Dermis microvascular lymphatic vessel endothelial cell (primary cell): ENCODE measurements around the gene CGRRF1. TPM values are rescaled to one million over a fixed set of nuclear protein-coding genes. Genes with fewer than 3 reads are reported as not detected.
A peak's percentile ranks its signal among the peaks of the same experiment; 100 is the strongest.

Experiments used
- DNase-seq, 2 donors: peaks; one replicate each; pipeline versions ENCODE4 v3.0.0 to v3.0.0-alpha.2; 2010; ENCODE audit warnings: low read depth in 2 of 2
- total RNA-seq: library from RNA; depleted of rRNA; stranded (reverse); fragments of >200 nt; gene quantifications from 2 replicates; pipeline ENCODE4 v1.2.1, GENCODE V29; 2014

The CGRRF1 gene
- total RNA-seq, 1 donor from 2014 or later = 8.0 TPM

DNA sequence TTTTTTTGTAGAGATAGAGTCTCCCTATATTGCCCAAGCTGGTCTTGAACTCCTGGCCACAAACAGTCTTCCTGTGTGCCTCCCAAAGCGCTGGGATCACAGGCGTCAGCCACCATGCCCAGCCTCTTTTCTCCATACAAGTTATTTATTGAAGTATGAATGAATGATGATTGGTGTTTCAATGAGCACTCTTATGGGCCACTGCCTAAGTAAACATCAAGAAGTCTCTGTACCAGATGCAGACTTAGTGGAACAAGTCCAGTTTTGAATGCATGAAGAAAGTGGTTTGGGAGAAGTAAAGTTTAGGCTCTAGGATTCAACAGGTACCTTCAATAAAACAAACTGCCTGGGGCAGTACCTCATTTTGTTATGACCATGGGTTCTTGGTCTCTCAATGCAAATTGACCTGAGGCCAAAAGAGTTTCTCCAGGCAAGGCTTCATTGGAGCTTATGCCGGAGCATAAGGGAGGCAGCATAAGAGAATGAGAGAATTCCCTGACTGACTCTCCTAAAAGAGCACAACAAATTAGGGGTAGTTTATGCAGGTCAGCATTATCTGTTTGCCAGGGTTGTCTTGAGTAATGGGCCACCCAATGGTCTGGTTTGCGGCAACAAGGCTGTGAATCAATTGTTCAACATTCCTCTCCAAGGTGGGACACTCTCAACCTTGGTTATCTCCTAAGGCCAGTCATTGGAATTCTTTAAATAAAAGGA is 19.8 kb upstream of the CGRRF1 start:
- no peak for DNase-seq

DNA sequence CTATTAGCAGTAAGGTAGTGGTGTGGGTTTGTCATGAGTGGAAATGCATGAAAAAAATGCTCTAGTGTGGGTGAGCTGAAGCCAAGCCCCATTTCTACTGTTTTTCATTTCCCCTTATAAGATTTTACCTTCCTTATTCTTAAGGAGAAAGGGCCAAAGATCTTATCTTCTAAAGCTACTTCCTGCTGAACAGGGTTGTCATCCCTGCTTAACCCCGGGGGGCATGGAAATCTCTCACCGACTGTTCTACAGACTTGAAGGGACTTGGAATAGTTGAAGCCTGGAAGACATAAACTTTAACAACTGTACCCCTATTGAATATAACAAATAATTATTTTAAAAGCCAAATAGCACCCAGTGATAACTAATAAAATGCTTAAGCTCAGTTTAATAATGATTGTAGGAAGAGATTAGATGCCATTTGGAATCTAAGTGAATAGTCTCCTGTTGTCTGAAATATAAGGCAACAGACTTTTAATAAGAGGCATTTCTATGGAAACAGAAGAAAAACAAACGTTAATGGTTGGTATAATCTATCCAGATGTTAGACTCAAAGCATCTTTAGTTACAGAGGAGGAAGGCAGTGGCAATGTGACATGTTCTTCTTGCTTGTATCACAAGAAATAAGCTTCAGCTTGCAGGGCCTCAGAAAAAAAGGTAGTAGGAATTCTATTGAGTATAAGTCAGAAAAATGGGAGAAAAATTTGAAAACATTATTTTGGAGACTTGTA is 19.1 kb upstream of the CGRRF1 start:
- DNase-seq = no peak

DNA sequence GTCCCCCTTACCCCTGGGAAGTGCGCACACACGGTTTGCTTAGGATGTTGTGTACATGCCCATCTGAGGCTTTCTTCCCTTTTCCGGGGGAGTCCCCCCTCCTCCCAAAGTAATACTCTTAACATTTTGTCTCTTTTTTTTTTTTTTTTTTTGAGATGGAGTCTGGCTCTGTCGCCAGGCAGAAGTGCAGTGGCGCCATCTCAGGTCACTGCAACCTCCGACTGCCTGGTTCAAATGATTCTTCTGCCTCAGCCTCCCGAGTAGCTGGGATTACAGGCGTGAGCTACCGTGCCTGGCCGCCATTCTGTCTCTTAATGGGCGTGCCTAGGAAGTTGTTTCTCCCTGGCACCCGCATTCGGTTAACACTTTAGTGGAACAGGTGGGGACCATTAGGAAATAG is 16.4 kb upstream of the CGRRF1 start:
- no peak for DNase-seq

DNA sequence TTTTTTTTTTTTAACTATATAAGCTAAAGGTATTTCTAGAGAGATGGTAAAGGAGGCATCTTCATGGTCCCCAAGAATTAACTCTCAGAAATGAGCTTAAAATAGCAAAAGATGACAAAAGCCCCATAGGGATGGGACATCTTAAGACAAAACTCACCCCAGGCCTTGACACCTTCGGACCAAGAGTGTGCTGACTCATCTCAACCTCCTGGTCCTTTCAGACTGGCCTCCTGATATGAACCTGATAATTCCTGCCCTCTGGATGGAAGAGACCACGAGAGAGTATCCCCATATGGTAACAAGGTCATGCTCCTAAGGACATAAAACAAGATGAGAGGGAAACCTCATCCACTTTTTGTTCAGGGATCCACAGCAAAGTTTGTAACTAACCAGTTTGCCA is 12.5 kb upstream of the CGRRF1 start:
- no peak for DNase-seq

DNA sequence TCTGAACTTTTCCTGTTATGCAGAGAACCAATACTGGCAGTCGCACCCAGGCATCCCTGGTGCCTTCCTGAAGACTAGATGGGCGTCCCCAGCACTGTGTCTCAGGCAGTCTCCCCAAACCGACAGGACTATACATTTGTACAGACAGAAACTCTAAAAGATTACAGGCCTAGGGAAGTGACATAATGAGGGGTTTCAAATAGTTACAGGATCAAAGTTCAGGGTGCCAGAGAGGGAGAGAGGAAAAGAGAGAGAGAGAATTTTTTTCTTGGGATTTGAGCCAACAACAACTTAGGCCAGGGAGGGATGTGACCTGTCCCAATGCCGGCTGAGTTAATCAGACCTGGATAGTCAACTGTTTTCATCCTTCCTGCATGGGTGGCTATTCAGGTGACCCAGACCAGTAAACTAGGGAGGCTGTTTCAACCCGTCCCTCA is 11.6 kb upstream of the CGRRF1 start:
- DNase-seq = peak in 1 of 2 donors; percentile 22

DNA sequence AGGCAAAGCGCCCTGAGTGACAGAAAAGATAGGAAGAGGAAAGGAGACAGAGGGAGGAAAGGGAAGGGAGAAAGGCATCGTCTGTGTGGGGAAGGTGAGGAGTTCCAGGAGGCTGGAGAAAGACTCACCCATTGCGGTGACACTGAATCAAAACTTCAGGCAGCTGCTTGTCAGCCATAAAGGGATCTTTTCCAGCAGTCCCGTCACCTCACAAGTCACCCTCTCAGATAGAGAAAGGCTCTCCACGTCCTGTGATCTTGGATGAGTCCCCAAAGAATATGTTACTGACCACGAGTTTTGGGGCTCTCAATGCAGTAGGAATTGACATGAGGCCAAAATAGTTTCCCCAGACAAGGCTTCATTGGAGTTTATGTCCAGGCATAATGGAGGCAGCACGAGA is 11.1 kb upstream of the CGRRF1 start:
- no peak for DNase-seq

DNA sequence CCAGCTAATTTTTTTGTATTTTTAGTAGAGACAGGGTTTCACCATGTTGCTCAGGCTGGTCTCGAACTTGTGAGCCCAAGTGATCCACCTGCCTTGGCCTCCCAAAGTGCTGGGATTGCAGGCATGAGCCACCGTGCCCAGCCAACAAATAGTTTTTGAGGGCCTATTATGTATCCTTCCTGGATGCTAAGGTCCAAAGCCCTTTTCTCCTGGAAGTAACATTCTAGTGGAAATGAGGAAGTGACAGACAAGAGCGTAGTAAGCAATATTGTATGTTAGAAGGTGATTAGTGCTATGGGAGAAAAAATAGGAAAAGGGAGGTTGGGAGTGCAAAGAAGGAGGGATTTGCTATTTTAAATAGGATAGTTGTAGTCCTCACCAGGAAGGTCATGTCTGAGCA is 9.0 kb upstream of the CGRRF1 start:
- DNase-seq = no peak

DNA sequence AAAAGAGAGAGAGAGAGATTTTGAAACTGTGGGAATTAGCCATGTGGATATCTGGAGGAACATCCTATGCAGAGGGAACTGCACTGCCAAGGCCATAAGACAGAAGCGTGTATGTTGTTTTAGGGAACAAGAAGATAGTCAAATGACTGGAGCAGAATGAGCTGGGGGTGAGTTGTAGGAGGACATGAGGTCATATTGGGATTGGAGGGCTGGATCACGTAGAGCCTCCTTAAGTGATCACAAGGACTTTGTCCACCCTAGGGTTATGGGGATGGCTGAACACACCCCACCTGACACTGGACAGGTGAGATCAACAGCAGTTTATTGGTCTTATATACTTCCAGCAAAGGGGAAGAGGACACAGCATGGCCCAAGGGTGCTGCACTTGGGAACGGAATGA is 8.2 kb upstream of the CGRRF1 start:
- DNase-seq = no peak

DNA sequence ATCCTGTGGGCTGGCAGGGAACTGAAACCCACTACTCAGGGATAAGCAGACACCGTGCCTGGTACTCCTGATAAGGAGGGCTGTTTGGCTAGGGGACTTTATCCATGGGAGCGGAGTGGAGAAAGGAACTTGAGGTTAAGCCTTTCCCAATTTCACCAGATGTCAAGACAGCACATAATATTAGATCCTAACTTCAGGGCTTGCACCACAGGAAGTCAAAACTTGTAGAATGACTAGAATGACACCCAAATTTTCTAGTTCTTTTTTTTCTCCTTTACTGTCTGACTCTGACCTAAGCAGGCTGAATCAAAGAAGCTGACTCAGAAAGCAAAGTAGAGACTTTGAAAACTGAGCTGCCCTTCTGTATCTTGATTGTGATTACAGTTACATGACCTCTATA is 7.1 kb upstream of the CGRRF1 start:
- no peak for DNase-seq

DNA sequence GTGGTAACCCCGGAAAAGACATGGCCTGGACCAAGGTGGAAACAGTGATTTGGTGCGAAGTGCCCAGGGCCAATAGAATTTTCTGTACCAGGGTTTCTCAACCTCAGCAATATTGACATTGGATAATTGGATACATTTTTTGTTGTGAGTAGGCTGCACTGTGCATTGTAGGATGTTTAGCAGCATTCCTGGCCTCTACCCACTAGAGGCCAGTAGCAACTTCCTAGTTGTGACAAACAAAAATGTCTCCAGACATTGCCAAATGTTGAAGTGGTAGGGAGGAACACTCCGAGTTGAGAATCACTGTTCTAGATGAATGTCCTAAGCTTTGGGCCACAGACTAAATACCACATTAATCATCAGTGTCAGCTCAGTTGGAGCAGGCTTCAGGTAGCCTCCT is 6.2 kb upstream of the CGRRF1 start:
- peak in 1 of 2 donors; percentile 40 for DNase-seq

DNA sequence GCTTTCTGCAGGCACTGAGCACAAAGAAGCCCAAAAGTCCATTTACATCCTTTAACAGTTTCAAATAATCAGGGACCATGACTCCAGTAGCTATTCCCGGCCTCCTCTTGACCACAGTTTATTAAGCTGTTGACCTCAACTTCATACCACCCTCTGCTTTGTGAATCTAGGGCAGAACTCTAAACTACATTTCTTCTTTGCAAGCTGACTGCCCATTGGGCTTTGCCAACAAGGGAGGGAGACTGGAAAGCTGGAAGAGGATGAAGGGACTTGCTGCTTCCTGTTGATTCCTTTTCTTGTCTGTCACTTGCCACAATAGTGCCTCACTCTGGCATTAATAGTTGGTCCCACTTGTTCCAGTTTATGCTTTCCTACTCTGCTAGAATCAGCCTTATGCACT is 2.7 kb downstream of the CGRRF1 start:
- DNase-seq = no peak

DNA sequence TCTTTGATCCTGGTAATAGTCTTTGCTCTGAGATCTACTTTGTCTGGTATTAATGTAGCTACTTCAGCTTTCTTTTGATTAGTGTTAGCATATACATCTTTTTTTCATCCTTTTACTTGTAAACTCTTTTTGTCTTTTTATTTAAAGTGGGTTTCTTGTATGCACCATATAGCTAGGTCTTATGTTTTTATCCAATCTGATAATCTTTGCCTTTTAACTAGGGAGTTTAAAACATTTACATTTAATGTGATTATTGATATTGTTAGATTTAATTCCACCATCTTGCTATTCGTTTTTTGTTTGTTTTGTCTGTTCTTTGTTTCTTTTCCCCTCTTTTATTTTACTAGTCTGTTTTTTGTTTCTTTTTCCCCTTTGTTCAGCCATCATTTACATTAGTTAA is 6.0 kb downstream of the CGRRF1 start:
- DNase-seq = no peak

DNA sequence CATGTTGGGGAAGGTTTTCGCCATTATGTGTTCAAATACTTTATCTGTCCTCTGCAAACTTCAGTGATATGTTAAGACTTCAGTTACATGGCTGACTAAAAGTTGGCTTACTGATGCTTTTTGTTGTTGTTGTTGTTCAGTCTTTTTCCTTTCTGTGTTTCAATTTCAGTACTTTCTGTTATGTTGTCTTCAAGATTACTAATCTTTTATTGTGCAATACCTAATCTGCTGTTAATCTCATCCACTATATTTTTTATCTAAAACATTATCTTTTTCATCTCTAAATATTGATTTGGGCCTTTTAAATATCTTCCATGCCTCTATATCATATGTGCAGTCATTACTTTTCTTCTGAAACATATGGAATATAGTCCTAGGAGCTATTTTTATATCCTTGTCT is 7.0 kb downstream of the CGRRF1 start:
- DNase-seq = no peak

DNA sequence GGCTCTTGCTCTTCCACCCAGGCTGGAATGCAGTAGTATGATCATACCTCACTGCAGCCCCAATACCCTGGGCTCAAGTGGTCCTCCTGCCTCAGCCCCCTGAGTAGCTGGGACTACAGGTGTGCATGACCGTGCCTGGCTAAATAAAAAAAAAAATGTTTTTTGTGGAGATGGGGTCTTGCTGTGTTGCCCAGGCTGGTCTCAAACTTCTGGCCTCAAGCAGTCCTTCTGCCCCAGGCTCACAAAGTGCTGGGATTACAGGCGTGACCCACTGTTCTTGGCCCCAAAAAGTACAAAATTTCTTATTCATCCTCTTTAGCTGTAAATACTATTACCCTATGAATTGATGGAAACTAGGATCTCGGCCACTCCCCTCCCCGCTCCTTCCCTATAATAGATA is 14.7 kb downstream of the CGRRF1 start:
- no peak for DNase-seq

DNA sequence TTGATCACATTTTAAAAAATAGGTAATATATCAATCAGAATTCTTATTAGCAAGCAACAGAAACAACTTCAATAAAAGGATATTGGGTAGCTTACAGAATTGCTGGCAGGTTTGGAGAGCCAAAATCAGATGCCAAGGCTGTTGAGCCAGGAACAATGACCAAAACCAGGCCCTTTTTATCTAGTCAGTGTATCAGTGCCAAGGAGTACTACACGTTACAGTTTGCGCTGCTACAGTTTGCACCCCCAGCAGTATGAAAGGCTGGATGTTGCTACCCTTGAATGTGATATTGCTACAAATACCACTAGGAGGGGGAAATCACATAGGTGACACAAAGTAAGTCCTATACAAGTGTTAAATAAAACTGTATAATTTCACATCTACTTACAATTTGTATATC is 19.3 kb downstream of the CGRRF1 start:
- DNase-seq = no peak

DNA sequence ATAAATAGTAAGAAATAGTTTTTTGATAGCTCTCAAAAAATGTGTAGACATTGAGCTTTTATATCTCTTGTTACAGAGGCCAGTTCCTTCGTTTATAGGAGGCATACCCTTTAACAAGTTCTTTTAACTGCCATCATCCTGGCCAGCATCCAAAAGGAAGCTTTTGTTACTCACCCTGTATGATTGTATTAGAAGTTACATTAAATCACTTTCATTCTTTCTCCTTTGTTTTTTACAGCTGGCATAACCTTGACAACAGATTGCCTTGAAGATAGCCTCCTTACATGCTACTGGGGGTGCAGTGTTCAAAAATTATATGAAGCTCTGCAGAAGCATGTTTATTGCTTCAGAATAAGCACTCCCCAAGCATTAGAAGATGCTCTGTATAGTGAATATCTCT is 20.1 kb downstream of the CGRRF1 start:
- peak in 1 of 2 donors; percentile 86 for DNase-seq

DNA sequence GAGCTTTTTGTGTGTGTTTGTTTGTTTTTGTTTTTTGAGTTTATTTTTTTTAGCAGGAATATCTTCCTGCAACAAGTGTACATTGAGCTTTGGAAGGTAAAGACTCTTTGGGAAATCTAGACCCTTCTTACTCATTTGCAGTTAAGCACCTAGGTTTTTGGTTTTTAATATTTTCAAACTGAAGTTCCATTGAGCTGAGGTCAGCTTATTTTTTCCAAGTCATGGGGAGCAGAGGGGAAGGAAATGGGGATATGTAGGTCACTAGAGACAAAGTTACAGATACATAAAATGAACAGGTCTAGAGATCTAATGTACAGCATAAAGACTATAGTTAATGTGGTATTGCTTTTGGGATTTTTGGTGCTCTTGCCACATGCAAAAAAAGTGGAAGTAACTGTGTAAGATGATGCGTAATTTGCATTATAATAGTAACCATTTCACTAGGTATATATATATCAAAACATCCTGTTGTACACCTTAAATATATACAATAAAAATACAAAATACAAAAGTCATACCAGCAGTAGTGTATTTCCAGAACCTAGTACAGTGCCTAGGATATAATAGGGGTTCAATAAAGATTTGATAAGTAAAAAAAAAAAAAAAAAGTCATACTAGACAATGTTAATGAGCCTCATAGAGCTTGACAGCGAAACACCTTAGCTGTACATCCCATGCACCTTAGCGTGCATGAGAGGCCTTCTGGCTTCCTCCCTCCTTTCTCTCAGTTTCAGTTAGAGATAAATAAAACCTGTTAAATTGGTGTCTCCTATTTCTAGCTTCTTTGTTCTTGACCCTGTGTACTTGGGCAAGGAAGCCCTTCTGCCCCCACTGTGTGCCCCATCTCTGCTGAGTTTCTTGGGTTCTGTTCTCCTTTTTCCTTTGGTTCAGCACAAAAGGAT is 22.7 kb downstream of the CGRRF1 start:
- no peak for DNase-seq

DNA sequence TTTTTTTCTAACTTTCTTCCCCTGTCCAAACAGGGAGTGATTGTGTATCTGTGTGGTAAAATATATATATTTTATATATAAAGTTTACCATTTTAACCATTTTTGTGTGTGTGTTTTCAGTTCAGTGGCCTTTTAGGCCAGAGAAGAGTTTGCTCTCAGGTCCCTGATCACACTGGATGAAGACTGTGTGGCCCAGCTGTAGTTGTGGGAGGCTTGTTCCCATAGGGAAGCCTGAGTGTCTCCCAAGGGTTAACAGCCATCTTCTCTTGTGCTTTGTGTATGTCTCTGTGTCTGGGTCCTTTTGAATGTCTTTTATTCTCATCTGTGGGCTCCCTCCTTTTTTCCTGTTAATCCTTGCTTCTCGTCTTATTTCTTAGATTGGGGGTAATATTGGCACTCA is 23.4 kb downstream of the CGRRF1 start:
- no peak for DNase-seq

DNA sequence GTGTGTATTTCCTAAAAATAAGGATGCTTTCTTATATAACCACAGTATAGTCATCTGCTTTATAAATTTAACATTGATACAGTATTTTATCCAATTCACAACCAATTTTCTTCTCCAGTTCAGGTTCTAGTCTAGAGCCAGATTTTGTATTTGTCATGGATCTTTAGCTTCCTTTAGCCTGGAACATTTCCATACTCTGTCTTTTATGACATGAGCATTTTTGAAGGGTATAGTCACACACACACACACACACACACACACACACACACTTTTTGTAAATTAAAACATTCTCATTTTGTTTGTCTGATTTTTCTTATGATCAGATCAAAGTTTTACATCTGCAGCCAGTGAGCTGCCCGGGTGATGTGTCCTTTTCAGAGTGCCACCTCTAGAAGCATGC is 25.4 kb downstream of the CGRRF1 start:
- DNase-seq = no peak

DNA sequence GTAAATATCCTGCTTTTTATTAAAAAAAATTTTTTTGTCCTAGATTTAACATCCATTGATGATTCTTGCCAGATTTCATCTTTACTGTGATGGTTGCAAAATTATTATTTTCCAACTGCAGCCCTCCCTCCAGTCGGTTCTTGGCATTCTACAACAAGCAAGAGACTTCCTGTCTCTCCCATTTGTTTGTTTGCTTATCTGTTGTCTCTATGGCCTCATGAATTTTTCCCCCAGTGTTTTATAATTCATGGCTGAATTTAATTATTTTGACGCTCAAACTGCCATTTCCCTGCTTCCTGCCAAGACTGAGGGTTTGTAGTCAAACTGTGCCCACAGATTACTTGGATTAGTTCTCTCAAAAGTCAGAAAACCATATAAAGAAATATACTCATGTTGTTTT is 25.9 kb downstream of the CGRRF1 start:
- no peak for DNase-seq

DNA sequence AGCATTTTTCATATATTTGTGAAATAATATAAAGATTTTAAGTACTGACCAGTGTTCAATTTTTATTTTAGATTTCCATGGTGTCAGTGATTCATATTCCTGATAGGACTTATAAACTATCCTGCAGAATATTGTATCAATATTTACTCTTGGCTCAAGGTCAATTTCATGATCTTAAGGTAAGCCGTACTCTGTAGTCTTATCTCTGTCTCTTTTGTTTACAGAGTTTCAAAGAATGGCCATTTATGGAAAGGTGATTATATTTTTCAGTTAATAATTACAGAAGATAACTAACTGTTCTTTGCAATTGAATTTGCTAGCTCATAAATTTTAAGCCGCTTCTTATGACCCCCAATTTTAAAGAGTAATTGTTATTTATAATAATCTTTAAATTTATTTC is 27.9 kb downstream of the CGRRF1 start:
- DNase-seq = no peak

DNA sequence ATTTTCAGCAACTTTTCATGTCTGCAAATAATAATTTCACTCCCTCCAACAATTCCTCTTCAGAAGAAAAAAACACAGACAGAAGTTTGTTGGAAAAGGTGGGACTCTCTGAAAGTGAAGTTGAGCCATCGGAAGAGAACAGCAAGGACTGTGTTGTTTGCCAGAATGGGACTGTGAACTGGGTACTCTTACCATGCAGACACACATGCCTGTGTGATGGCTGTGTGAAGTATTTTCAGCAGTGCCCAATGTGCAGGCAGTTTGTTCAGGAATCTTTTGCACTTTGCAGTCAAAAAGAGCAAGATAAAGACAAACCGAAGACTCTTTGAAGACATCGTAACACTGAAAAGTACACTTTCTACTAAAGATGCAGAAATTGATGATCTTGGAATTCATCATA is 28.3 kb downstream of the CGRRF1 start:
- no peak for DNase-seq
